ENCODE results near the gene ATXN1. TPM values are rescaled to one million over a fixed set of nuclear protein-coding genes. Genes with fewer than 3 reads are reported as not detected.

ATXN1 gene
- polyA plus RNA-seq, 1 of the 3 experiments (the other 2 are of a cell fraction) = 7.9 TPM

GRCh38 chr6:16747232-16748024 lies 13.8 kb downstream of the ATXN1 start (continued):
- no peak for TF ChIP-seq IRF3 (IDR thresholded peaks at IDR 0.05; ENCODE audit: low read depth, low read length)
- TF ChIP-seq FOXJ3 (CRISPR knock-in tag; IDR thresholded peaks at IDR 0.05) = no peak
- TF ChIP-seq YY1 (IDR thresholded peaks at IDR 0.05; ENCODE audit: low read depth) = no peak
- TF ChIP-seq PBX3 (IDR thresholded peaks at IDR 0.05) = peak; percentile 49; the same call in 1 of the 2 replicates
- no peak for TF ChIP-seq CHD2 (IDR thresholded peaks at IDR 0.05; ENCODE audit: low read length, partially characterized antibody)
- TF ChIP-seq SMC3 (IDR thresholded peaks at IDR 0.05; ENCODE audit: low read depth, low read length) = no peak
- TF ChIP-seq FOSL2 (IDR thresholded peaks at IDR 0.05; ENCODE audit: borderline replicate concordance, low read depth) = peak; percentile 5; the same call in 1 of the 2 replicates
- TF ChIP-seq USF1 (IDR thresholded peaks at IDR 0.05; ENCODE audit: borderline replicate concordance, low read depth) = no peak

GRCh38 chr6:16746812-16747211 lies 14.4 kb downstream of the ATXN1 start:
- TF ChIP-seq RCOR1 (IDR thresholded peaks at IDR 0.05; ENCODE audit: low read length) (no peak), PBX3 (IDR thresholded peaks at IDR 0.05) (no peak), SMC3 (IDR thresholded peaks at IDR 0.05; ENCODE audit: low read depth, low read length) (no peak), RAD21 (IDR thresholded peaks at IDR 0.05; ENCODE audit: low read length) (no peak), USF1 (IDR thresholded peaks at IDR 0.05; ENCODE audit: borderline replicate concordance, low read depth) (no peak), JUND (IDR thresholded peaks at IDR 0.05) (no peak), TAF1 (IDR thresholded peaks at IDR 0.05; ENCODE audit: borderline replicate concordance, low read depth, low read length) (no peak), MEF2A (IDR thresholded peaks at IDR 0.05; ENCODE audit: borderline replicate concordance, low read depth) (no peak), FOSL2 (IDR thresholded peaks at IDR 0.05; ENCODE audit: borderline replicate concordance, low read depth) (no peak), RFX5 (IDR thresholded peaks at IDR 0.05; ENCODE audit: low read length) (no peak), TEAD4 (IDR thresholded peaks at IDR 0.05; ENCODE audit: borderline replicate concordance, insufficient read depth) (no peak), ELF1 (IDR thresholded peaks at IDR 0.05) (no peak), FOXJ3 (CRISPR knock-in tag; IDR thresholded peaks at IDR 0.05) (no peak)
- CTCF ChIA-PET = interaction anchor here (1.5 kb wide), 1 partner anchor 337 kb away, joined by 3 read pairs; no protein-coding TSS in a partner anchor
- H3K4me3 ChIP-seq (ENCODE audit: low read depth in 2 of 2, low read length in 1 of 2) = no peak overlapping the region
- H3K79me2 ChIP-seq (ENCODE audit: insufficient read depth) = peaks cover 98% of the 10 kb centered on the region
- peak overlapping the region in 1 of 2 experiments; percentile 70; a peak in 2 of 4 replicates for H3K27ac ChIP-seq (ENCODE audit: low read depth in 2 of 2, low read length in 1 of 2)
- no peak for DNase-seq
- WGBS (ENCODE audit: low lambda C conversion rate) = 91% methylated on average over 3 of the region's 3 CpGs
- peaks cover 7 to 59% of the 10 kb centered on the region in 2 experiments for H3K36me3 ChIP-seq (replicated peaks in 1 of 2; ENCODE audit: control insufficient read depth in 1 of 2, insufficient read depth in 2 of 2, low read length in 1 of 2)
- H3F3A ChIP-seq (replicated peaks; ENCODE audit: insufficient read depth) = peaks cover 15% of the 10 kb centered on the region
- no peaks in the 10 kb centered on the region for H3K27me3 ChIP-seq (ENCODE audit: insufficient read depth)
- H3K9ac ChIP-seq = no peak overlapping the region
- H2AFZ ChIP-seq (ENCODE audit: low read depth) = no peak overlapping the region
- H3K9me2 ChIP-seq = no peaks in the 10 kb centered on the region
- POLR2A ChIA-PET = no interaction called here
- peaks cover 38% of the 10 kb centered on the region for H4K20me1 ChIP-seq (ENCODE audit: insufficient read depth)
- no peaks in the 10 kb centered on the region for H3K9me3 ChIP-seq
- peaks cover 0 to 47% of the 10 kb centered on the region in 2 experiments; a peak in 3 of 4 replicates for H3K4me1 ChIP-seq (ENCODE audit: control insufficient read depth in 1 of 2, insufficient read depth in 2 of 2, low read depth in 1 of 2, low read length in 1 of 2)
- H3K4me2 ChIP-seq = 0 out of 2 replicates have a peak overlapping the region, but pooled peaks have one; percentile 35

Data from SK-N-SH (cell line).